ENCODE measurements around the gene STK32B. TPM values are rescaled to one million over a fixed set of nuclear protein-coding genes. Genes with fewer than 3 reads are reported as not detected.
A peak's percentile ranks its signal among the peaks of the same experiment; 100 is the strongest.

Gene STK32B
- total and polyA plus RNA-seq, 2 donors (not counting 1 experiment from before 2014, with no cell fraction given): 0.22 to 0.30 TPM

DNA sequence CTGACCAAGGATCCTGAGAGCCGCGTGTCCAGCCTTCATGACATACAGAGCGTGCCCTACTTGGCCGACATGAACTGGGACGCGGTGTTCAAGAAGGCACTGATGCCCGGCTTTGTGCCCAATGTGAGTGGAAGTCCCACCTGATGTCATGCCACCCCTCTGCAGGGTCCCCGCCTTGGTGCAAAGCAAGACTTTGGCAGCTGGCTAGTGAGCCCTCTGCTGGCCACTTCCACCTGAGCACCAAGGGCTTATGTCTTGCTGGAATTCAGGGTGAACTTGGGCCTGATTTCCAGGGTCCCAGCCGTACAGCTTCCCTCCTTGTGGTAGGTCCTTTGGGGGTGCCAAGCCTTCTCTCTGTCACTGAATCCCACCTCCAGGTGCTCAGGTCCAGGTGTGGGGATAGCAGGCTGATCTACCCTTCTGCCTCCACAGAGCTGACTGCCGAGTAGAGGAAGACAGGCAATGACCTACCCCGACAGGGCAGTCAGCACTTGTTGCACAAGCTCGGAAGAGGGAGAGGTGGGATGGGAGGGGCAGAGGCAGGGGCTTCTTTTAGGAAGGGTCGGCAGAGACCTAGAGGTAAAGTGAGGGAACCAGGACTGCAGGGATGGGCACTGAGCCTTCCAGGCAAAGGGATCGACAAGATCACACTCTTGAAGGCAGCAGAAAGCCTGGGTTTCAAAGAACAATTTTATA is 409.0 kb downstream of the STK32B start:
- 92% methylated on average over 13 of the region's 14 CpGs for WGBS (ENCODE audit: insufficient coverage)

DNA sequence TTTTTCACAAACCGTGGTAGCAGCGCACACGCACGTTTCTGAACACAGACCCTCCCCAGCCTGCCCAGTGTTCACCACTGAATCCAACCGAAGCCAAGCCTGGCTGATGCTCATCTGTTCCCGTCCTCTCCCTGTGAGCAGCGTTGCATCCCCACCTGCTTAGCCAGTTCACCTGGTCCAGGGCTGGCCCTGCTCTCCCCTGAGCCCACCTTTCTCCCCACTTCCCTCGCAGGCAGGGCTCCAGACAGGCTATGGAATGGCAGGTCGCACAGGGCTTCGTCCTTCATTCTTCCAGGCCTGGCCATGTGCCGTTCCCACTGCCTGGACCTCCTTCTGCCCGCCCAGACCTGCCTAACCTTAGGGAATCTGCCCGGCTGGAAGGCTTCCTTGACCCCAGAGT is 410.2 kb downstream of the STK32B start:
- TF ChIP-seq, protein P1, sequence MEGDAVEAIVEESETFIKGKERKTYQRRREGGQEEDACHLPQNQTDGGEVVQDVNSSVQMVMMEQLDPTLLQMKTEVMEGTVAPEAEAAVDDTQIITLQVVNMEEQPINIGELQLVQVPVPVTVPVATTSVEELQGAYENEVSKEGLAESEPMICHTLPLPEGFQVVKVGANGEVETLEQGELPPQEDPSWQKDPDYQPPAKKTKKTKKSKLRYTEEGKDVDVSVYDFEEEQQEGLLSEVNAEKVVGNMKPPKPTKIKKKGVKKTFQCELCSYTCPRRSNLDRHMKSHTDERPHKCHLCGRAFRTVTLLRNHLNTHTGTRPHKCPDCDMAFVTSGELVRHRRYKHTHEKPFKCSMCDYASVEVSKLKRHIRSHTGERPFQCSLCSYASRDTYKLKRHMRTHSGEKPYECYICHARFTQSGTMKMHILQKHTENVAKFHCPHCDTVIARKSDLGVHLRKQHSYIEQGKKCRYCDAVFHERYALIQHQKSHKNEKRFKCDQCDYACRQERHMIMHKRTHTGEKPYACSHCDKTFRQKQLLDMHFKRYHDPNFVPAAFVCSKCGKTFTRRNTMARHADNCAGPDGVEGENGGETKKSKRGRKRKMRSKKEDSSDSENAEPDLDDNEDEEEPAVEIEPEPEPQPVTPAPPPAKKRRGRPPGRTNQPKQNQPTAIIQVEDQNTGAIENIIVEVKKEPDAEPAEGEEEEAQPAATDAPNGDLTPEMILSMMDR (IDR thresholded peaks at IDR 0.05): no peak
- TF ChIP-seq EZH2 (IDR thresholded peaks at IDR 0.05; ENCODE audit: borderline replicate concordance, insufficient read depth, low read depth, low read length, poor library complexity, severe bottlenecking): no peak

More for the DNA sequence above, 409.0 kb downstream of the STK32B start:
- Histone ChIP-seq H3K9ac (ENCODE audit: low read length) (no peak overlapping the region), H3K27ac (ENCODE audit: low read length in 2 of 2) (no peak overlapping the region), H3K4me1 (ENCODE audit: control insufficient read depth in 2 of 2, insufficient read depth in 2 of 2, low read length in 2 of 2) (no peaks in the 10 kb centered on the region), H4K20me1 (ENCODE audit: control insufficient read depth, insufficient read depth, low read length, poor library complexity, severe bottlenecking) (no peaks in the 10 kb centered on the region), H3K4me2 (replicated peaks; ENCODE audit: low read depth, low read length, poor library complexity, severe bottlenecking) (no peak overlapping the region), H3K79me2 (ENCODE audit: control insufficient read depth, insufficient read depth, low read length) (no peaks in the 10 kb centered on the region), H3K27me3 (replicated peaks in 1 of 4; ENCODE audit: control extremely low read depth in 1 of 4, control insufficient read depth in 3 of 4, insufficient read depth in 4 of 4, low read length in 3 of 4) (no peaks in the 10 kb centered on the region), H3K36me3 (replicated peaks in 1 of 2; ENCODE audit: control extremely low read depth in 1 of 2, control insufficient read depth in 1 of 2, extremely low read depth in 1 of 2, insufficient read depth in 2 of 2, low read length in 1 of 2) (no peaks in the 10 kb centered on the region), H2AFZ (ENCODE audit: insufficient read depth, low read depth, low read length, poor library complexity, severe bottlenecking) (no peak overlapping the region), H3K9me3 (ENCODE audit: control extremely low read depth in 1 of 3, control insufficient read depth in 2 of 3, insufficient read depth in 1 of 3, low read length in 2 of 3) (peaks cover 0 to 6% (median 0%) of the 10 kb centered on the region in 3 donors), H3K4me3 (ENCODE audit: control extremely low read depth in 1 of 5, extremely low read depth in 1 of 5, insufficient read depth in 1 of 5, low read depth in 2 of 5, low read length in 4 of 5) (no peak overlapping the region)
- TF ChIP-seq, protein P1 (IDR thresholded peaks at IDR 0.05): peak; percentile 30
- no peak for TF ChIP-seq EZH2 (IDR thresholded peaks at IDR 0.05; ENCODE audit: borderline replicate concordance, insufficient read depth, low read depth, low read length, poor library complexity, severe bottlenecking)
- ChIA-PET CTCF (interaction anchor here (2.3 kb wide), 2 partner anchors 409 to 972 kb away, joined by 9 to 11 read pairs; partner anchors contain the start of gene STK32B), POLR2A (no interaction called here)
- intact Hi-C loops (cut with micrococcal nuclease): no loop called here
- no peak overlapping the region for H3K27ac Mint-ChIP-seq
- no peaks in the 10 kb centered on the region for H3K4me1 Mint-ChIP-seq
- no peaks in the 10 kb centered on the region for H3K9me3 Mint-ChIP-seq (ENCODE audit: insufficient read depth)
- ATAC-seq (ENCODE audit: low read depth) (no peak), DNase-seq (peak; percentile 20)
- H3K27me3 Mint-ChIP-seq: no peaks in the 10 kb centered on the region
- H3K4me3 Mint-ChIP-seq: no peak overlapping the region

More for the DNA sequence above, 410.2 kb downstream of the STK32B start:
- ChIA-PET CTCF (interaction anchor here (1.5 kb wide), 1 partner anchor 11 kb away, joined by 4 read pairs; no protein-coding TSS in a partner anchor), POLR2A (no interaction called here)
- H3K27ac Mint-ChIP-seq: no peak overlapping the region
- H3K79me2 ChIP-seq (ENCODE audit: control insufficient read depth, insufficient read depth, low read length): no peaks in the 10 kb centered on the region
- 96% methylated on average over 13 of the region's 13 CpGs for WGBS (ENCODE audit: insufficient coverage)
- ATAC-seq (ENCODE audit: low read depth) (no peak), DNase-seq (no peak)
- no peak overlapping the region for H3K4me2 ChIP-seq (replicated peaks; ENCODE audit: low read depth, low read length, poor library complexity, severe bottlenecking)
- no peak overlapping the region for H3K4me3 Mint-ChIP-seq
- no peak overlapping the region for H2AFZ ChIP-seq (ENCODE audit: insufficient read depth, low read depth, low read length, poor library complexity, severe bottlenecking)
- intact Hi-C loops (cut with micrococcal nuclease): no loop called here
- H3K9me3 Mint-ChIP-seq (ENCODE audit: insufficient read depth): no peaks in the 10 kb centered on the region
- H3K27ac ChIP-seq (ENCODE audit: low read length in 2 of 2): no peak overlapping the region
- no peak overlapping the region for H3K9ac ChIP-seq (ENCODE audit: low read length)
- H4K20me1 ChIP-seq (ENCODE audit: control insufficient read depth, insufficient read depth, low read length, poor library complexity, severe bottlenecking): no peaks in the 10 kb centered on the region
- H3K36me3 ChIP-seq (replicated peaks in 1 of 2; ENCODE audit: control extremely low read depth in 1 of 2, control insufficient read depth in 1 of 2, extremely low read depth in 1 of 2, insufficient read depth in 2 of 2, low read length in 1 of 2): no peaks in the 10 kb centered on the region
- no peaks in the 10 kb centered on the region for H3K4me1 ChIP-seq (ENCODE audit: control insufficient read depth in 2 of 2, insufficient read depth in 2 of 2, low read length in 2 of 2)
- no peaks in the 10 kb centered on the region for H3K27me3 Mint-ChIP-seq
- H3K4me1 Mint-ChIP-seq: no peaks in the 10 kb centered on the region
- peaks cover 0 to 6% (median 0%) of the 10 kb centered on the region in 3 donors for H3K9me3 ChIP-seq (ENCODE audit: control extremely low read depth in 1 of 3, control insufficient read depth in 2 of 3, insufficient read depth in 1 of 3, low read length in 2 of 3)
- no peaks in the 10 kb centered on the region for H3K27me3 ChIP-seq (replicated peaks in 1 of 4; ENCODE audit: control extremely low read depth in 1 of 4, control insufficient read depth in 3 of 4, insufficient read depth in 4 of 4, low read length in 3 of 4)
- H3K4me3 ChIP-seq (ENCODE audit: control extremely low read depth in 1 of 5, extremely low read depth in 1 of 5, insufficient read depth in 1 of 5, low read depth in 2 of 5, low read length in 4 of 5): no peak overlapping the region
